GM23248 (cell line): Measurements from ENCODE around the gene BPHL. TPM values are rescaled to one million over a fixed set of nuclear protein-coding genes. Genes with fewer than 3 reads are reported as not detected.

Experiments
- DNase-seq: peaks from one replicate; pipeline ENCODE4 v3.0.0-alpha.2; 2015
- H2AFZ ChIP-seq: fragments of 200-600 bp; sonication (generic); 2 replicates; pipeline ENCODE4 v1.6.1; 2016; ENCODE audit warnings: antibody characterized with exemption
- H3F3A ChIP-seq: fragments of 200-600 bp; sonication (generic); 2 replicates; pipeline ENCODE4 v1.6.1; 2016; ENCODE audit warnings: mild to moderate bottlenecking, antibody characterized with exemption, mixed run types; ENCODE audit not compliant: insufficient read depth
- H3K27ac ChIP-seq: fragments of 200-600 bp; sonication (generic); 2 replicates; pipeline ENCODE4 v1.5.1; 2016; ENCODE audit warnings: mild to moderate bottlenecking
- H3K27me3 ChIP-seq: fragments of 200-600 bp; sonication (generic); replicated peaks from 2 replicates; pipeline ENCODE4 v1.6.1; 2016; ENCODE audit warnings: mild to moderate bottlenecking; ENCODE audit not compliant: insufficient read depth
- H3K36me3 ChIP-seq: fragments of 200-600 bp; sonication (generic); 2 replicates; pipeline ENCODE4 v1.6.1; 2016; ENCODE audit warnings: low read depth, mild to moderate bottlenecking
- H3K4me1 ChIP-seq: fragments of 200-600 bp; sonication (generic); 2 replicates; pipeline ENCODE4 v1.6.1; 2016; ENCODE audit warnings: mild to moderate bottlenecking; ENCODE audit not compliant: insufficient read depth
- H3K4me2 ChIP-seq: fragments of 200-600 bp; sonication (generic); one replicate; pipeline ENCODE4 v1.6.1; 2016; ENCODE audit warnings: mild to moderate bottlenecking; ENCODE audit not compliant: unreplicated experiment
- H3K4me3 ChIP-seq: fragments of 200-600 bp; sonication (generic); 2 replicates; pipeline ENCODE4 v1.5.1; 2016; ENCODE audit warnings: mild to moderate bottlenecking
- H3K79me2 ChIP-seq: fragments of 200-600 bp; sonication (generic); 2 replicates; pipeline ENCODE4 v1.6.1; 2016; ENCODE audit warnings: mild to moderate bottlenecking; ENCODE audit not compliant: insufficient read depth
- H3K9ac ChIP-seq: fragments of 200-600 bp; sonication (generic); 2 replicates; pipeline ENCODE4 v1.6.1; 2016; ENCODE audit warnings: mild to moderate bottlenecking
- H3K9me2 ChIP-seq: fragments of 200-600 bp; sonication (generic); 2 replicates; pipeline ENCODE4 v1.6.1; 2016; ENCODE audit warnings: mixed run types, mild to moderate bottlenecking, moderate library complexity; ENCODE audit not compliant: insufficient read depth
- H3K9me3 ChIP-seq: fragments of 200-600 bp; sonication (generic); one replicate; pipeline ENCODE4 v1.6.1; 2017; ENCODE audit warnings: low read depth
- H4K20me1 ChIP-seq: fragments of 200-600 bp; sonication (generic); 2 replicates; pipeline ENCODE4 v1.6.0; 2016; ENCODE audit not compliant: insufficient read depth
- EZH2 ChIP-seq: fragments of 200-600 bp; sonication (generic); IDR thresholded peaks from 2 replicates; pipeline ENCODE4 v1.6.1; 2018; ENCODE audit warnings: antibody characterized with exemption, mild to moderate bottlenecking; ENCODE audit not compliant: insufficient read depth, poor library complexity, severe bottlenecking
- EZH2phosphoT487 ChIP-seq: fragments of 200-600 bp; sonication (generic); IDR thresholded peaks from 2 replicates; pipeline ENCODE4 v1.6.1; 2018; ENCODE audit warnings: antibody characterized with exemption, moderate library complexity, mild to moderate bottlenecking, low read depth; ENCODE audit not compliant: insufficient read depth
- WGBS, 2 experiments: methylation state at CpG; one replicate each; pipeline ENCODE4 v1.1.6; 2015 to 2017; ENCODE audit warnings: low lambda C conversion rate in 2 of 2, low coverage in 1 of 2; ENCODE audit errors: missing lambda C conversion rate in 2 of 2; 5-methylcytosine and 5-hydroxymethylcytosine counted together
- in situ Hi-C: fragments of 300-500 bp; cut with MboI; formaldehyde crosslinking; loops from 2 replicates; pipeline ENCODE4 v1.15.0; 2020
- polyA plus RNA-seq: library from polyadenylated mRNA; unstranded; fragments of >200 nt; fragmentation: Nextera tagmentation; extraction: Ambion mirVana; gene quantifications from 2 replicates; pipeline ENCODE4 v1.2.1, GENCODE V29; 2016
- total RNA-seq: library from RNA; depleted of rRNA; stranded (reverse); fragments of >200 nt; shearing (Covaris generic); gene quantifications from 2 replicates; pipeline ENCODE4 v1.2.3, GENCODE V29; 2014

The BPHL gene
- total and polyA plus RNA-seq, 2 experiments from 2014 or later: 8.5 to 20.2 TPM

- Histone ChIP-seq H4K20me1 (no peaks in the 10 kb centered on the region), H3K27me3 (no peaks in the 10 kb centered on the region), H3K9me2 (no peaks in the 10 kb centered on the region), H3K4me3 (peak overlapping the region; percentile 88), H3F3A (peaks cover 28% of the 10 kb centered on the region), H3K9ac (peak overlapping the region; percentile 86), H3K4me2 (peak overlapping the region; percentile 88), H3K4me1 (peaks cover 5% of the 10 kb centered on the region; the same call in 1 of the 2 replicates), H3K27ac (peak overlapping the region; percentile 88), H3K9me3 (no peaks in the 10 kb centered on the region), H3K79me2 (no peaks in the 10 kb centered on the region), H3K36me3 (0 out of 2 replicates have a peak, but pooled peaks cover 3% of the 10 kb centered on the region), H2AFZ (peak overlapping the region; percentile 89)
- WGBS, 2 experiments: 26% methylated on average over 18 of the region's 19 CpGs
- DNase-seq: peak; percentile 67
- in situ Hi-C loops: no loop called here
- TF ChIP-seq EZH2 (no peak), EZH2phosphoT487 (no peak)
These were observed 671 bp downstream of the BPHL start for GRCh38 chr6:3119040-3119723.

GRCh38 chr6:3120765-3121089 lies 2.2 kb downstream of the BPHL start:
- WGBS, 2 experiments: 96 to 98% methylated on average over 5 of the region's 5 CpGs
- in situ Hi-C loops: loop anchor here (5.0 kb wide), 1 partner anchor 132 kb away; no protein-coding TSS in a partner anchor

GRCh38 chr6:3122823-3123182 lies 4.3 kb downstream of the BPHL start:
- Histone ChIP-seq H3K9me2 (no peaks in the 10 kb centered on the region), H3K9ac (no peak overlapping the region), H3K4me2 (no peak overlapping the region), H3K9me3 (no peaks in the 10 kb centered on the region), H3K27ac (no peak overlapping the region), H3K79me2 (no peaks in the 10 kb centered on the region), H3K36me3 (no peaks in the 10 kb centered on the region), H2AFZ (no peak overlapping the region), H3K4me3 (no peak overlapping the region), H3K27me3 (no peaks in the 10 kb centered on the region), H4K20me1 (no peaks in the 10 kb centered on the region), H3F3A (peaks cover 4% of the 10 kb centered on the region), H3K4me1 (peaks cover 2% of the 10 kb centered on the region; the same call in 1 of the 2 replicates)
- in situ Hi-C loops: loop anchor here (5.0 kb wide), 1 partner anchor 129 kb away; no protein-coding TSS in a partner anchor
- DNase-seq: no peak
- no peak for TF ChIP-seq EZH2phosphoT487
- TF ChIP-seq EZH2: no peak
- WGBS, 2 experiments: 88 to 94% methylated on average over 9 of the region's 9 CpGs

More at GRCh38 chr6:3120765-3121089, 2.2 kb downstream of the BPHL start:
- H3K4me1 ChIP-seq: peaks cover 5% of the 10 kb centered on the region; the same call in 1 of the 2 replicates
- no peak overlapping the region for H3K4me2 ChIP-seq
- TF ChIP-seq EZH2: no peak
- TF ChIP-seq EZH2phosphoT487: no peak
- no peaks in the 10 kb centered on the region for H4K20me1 ChIP-seq
- H3K4me3 ChIP-seq: no peak overlapping the region
- H3K79me2 ChIP-seq: no peaks in the 10 kb centered on the region
- no peak overlapping the region for H2AFZ ChIP-seq
- H3K9ac ChIP-seq: no peak overlapping the region
- peaks cover 23% of the 10 kb centered on the region for H3F3A ChIP-seq
- no peaks in the 10 kb centered on the region for H3K9me2 ChIP-seq
- no peaks in the 10 kb centered on the region for H3K27me3 ChIP-seq
- no peaks in the 10 kb centered on the region for H3K36me3 ChIP-seq
- no peaks in the 10 kb centered on the region for H3K9me3 ChIP-seq
- DNase-seq: no peak
- no peak overlapping the region for H3K27ac ChIP-seq

DNA sequence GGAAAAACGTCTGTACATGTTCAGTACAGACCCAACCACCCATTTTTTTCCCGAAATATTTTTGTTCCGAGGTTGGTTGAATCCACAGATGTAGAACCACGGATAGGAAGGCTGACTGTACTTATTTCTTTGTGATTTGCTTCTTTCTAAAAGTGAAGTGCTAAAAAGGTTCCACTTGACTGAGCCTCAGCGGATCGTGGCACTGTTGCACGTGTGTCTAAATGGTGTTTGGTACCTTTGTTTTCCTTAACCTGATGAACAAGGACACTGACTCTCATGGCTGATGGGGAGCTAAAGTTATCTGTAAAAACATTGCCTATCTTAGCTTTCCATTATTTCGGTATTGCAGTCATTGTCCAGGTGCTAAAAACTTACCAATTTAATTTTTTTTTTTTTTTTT lies 6.2 kb downstream of the BPHL start:
- H2AFZ ChIP-seq: no peak overlapping the region
- no peaks in the 10 kb centered on the region for H3K79me2 ChIP-seq
- WGBS, 2 experiments: 76 to 77% methylated on average over 8 of the region's 8 CpGs
- no peaks in the 10 kb centered on the region for H3F3A ChIP-seq
- H3K4me1 ChIP-seq: no peaks in the 10 kb centered on the region
- no peaks in the 10 kb centered on the region for H3K36me3 ChIP-seq
- in situ Hi-C loops: loop anchor here (5.0 kb wide), 1 partner anchor 128 kb away; no protein-coding TSS in a partner anchor
- no peaks in the 10 kb centered on the region for H3K27me3 ChIP-seq
- no peaks in the 10 kb centered on the region for H3K9me3 ChIP-seq
- no peak overlapping the region for H3K9ac ChIP-seq
- no peak overlapping the region for H3K4me3 ChIP-seq
- H3K27ac ChIP-seq: no peak overlapping the region
- no peak for DNase-seq
- H3K9me2 ChIP-seq: no peaks in the 10 kb centered on the region
- TF ChIP-seq EZH2phosphoT487 (no peak), EZH2 (no peak)
- H4K20me1 ChIP-seq: no peaks in the 10 kb centered on the region
- no peak overlapping the region for H3K4me2 ChIP-seq

- Histone ChIP-seq H3K27me3 (no peaks in the 10 kb centered on the region), H3K4me1 (no peaks in the 10 kb centered on the region), H3F3A (no peaks in the 10 kb centered on the region), H3K4me2 (no peak overlapping the region), H3K79me2 (no peaks in the 10 kb centered on the region), H3K27ac (no peak overlapping the region), H3K36me3 (no peaks in the 10 kb centered on the region), H3K4me3 (no peak overlapping the region), H3K9ac (no peak overlapping the region), H3K9me3 (no peaks in the 10 kb centered on the region), H4K20me1 (no peaks in the 10 kb centered on the region), H3K9me2 (no peaks in the 10 kb centered on the region), H2AFZ (no peak overlapping the region)
- TF ChIP-seq EZH2phosphoT487 (no peak), EZH2 (no peak)
- 45 to 46% methylated on average over 2 of the region's 2 CpGs for WGBS, 2 experiments
- in situ Hi-C loops: no loop called here
- no peak for DNase-seq
These were observed 7.3 kb downstream of the BPHL start for GRCh38 chr6:3125815-3126214.
